ENCODE measurements around the gene GAS2L2.

DNA sequence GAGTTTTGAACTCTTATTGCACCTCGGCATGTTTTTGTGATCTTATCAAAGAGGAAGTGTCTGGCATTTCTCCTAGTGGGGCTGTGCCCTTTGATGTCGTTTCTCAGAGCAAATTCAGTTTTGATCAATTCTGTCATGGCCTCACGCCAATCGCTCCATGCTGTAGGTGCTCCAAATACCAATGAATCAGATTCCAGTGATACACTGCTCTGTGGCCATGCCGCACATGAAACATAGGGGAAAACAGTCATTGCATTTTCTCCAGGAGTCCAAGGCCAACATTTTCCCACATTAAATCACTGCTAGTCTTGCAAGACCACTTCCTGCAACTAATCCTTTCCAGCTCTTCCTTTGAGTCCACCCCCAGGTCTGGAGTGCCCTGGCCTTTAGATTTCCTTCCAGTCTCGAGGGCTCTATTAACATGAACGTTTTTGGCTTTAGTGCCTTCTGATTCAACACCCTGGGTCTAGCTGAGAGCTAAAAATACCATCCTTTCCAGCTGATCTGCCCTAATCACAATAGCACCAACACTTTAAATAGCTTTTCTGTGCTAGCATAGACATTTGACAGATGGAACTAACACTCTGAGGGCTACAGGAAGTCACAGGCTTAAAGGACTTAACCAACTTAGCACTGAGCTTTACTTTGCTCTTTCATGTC is 39.8 kb downstream of the GAS2L2 start:
- TF ChIP-seq, protein P1, sequence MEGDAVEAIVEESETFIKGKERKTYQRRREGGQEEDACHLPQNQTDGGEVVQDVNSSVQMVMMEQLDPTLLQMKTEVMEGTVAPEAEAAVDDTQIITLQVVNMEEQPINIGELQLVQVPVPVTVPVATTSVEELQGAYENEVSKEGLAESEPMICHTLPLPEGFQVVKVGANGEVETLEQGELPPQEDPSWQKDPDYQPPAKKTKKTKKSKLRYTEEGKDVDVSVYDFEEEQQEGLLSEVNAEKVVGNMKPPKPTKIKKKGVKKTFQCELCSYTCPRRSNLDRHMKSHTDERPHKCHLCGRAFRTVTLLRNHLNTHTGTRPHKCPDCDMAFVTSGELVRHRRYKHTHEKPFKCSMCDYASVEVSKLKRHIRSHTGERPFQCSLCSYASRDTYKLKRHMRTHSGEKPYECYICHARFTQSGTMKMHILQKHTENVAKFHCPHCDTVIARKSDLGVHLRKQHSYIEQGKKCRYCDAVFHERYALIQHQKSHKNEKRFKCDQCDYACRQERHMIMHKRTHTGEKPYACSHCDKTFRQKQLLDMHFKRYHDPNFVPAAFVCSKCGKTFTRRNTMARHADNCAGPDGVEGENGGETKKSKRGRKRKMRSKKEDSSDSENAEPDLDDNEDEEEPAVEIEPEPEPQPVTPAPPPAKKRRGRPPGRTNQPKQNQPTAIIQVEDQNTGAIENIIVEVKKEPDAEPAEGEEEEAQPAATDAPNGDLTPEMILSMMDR (IDR thresholded peaks at IDR 0.05), result no peak
- TF ChIP-seq POLR2A (IDR thresholded peaks at IDR 0.05), result no peak
